CD4-positive, CD25-positive, alpha-beta regulatory T cell (primary cell): ENCODE measurements around the gene TMCC1. TPM values are rescaled to one million over a fixed set of nuclear protein-coding genes. Genes with fewer than 3 reads are reported as not detected.
A peak's percentile ranks its signal among the peaks of the same experiment; 100 is the strongest.

Experiments
- ATAC-seq, 2 donors: fragments of 150-1000 bp; cut with Tn5 transposase; one replicate each; pipeline ENCODE4 v1.10.0; 2021; ENCODE audit warnings: low read depth in 2 of 2, moderate number of reproducible peaks in 2 of 2, moderate library complexity in 1 of 2
- DNase-seq, 3 donors: peaks; one replicate each; pipeline versions ENCODE4 v3.0.0 to v3.0.0-alpha.2; 2012 to 2022; ENCODE audit warnings: mixed read lengths in 1 of 3
- H3K27ac ChIP-seq: one replicate; pipeline ENCODE4 v1.7.0; 2013; ENCODE audit warnings: mild to moderate bottlenecking, low read length; ENCODE audit not compliant: insufficient read depth, poor library complexity, severe bottlenecking
- H3K27me3 ChIP-seq: one replicate; pipeline ENCODE4 v1.7.0; 2013; ENCODE audit warnings: low read length; ENCODE audit not compliant: control insufficient read depth, insufficient read depth
- H3K36me3 ChIP-seq: one replicate; pipeline ENCODE4 v1.7.0; 2013; ENCODE audit warnings: mild to moderate bottlenecking, low read length, moderate library complexity; ENCODE audit not compliant: control insufficient read depth, insufficient read depth
- H3K4me1 ChIP-seq: 2 replicates; pipeline ENCODE4 v1.7.0; 2013; ENCODE audit warnings: mild to moderate bottlenecking, low read length; ENCODE audit not compliant: insufficient read depth, control insufficient read depth, poor library complexity, severe bottlenecking
- H3K4me3 ChIP-seq: one replicate; pipeline ENCODE4 v1.7.0; 2013; ENCODE audit warnings: low read depth, mild to moderate bottlenecking, low read length, moderate library complexity
- H3K9me3 ChIP-seq, 2 experiments: 1 replicate in 1 of 2; 2 replicates in 1 of 2; pipeline ENCODE4 v1.7.0; 2013; ENCODE audit warnings: low read length in 2 of 2, mild to moderate bottlenecking in 1 of 2, moderate library complexity in 1 of 2; ENCODE audit not compliant: control insufficient read depth in 2 of 2
- H3K27ac Mint-ChIP-seq, 3 donors: one replicate each; pipeline ENCODE4 v1.8.0; 2020 to 2022; ENCODE audit warnings: mild to moderate bottlenecking in 3 of 3, mixed read lengths in 3 of 3, moderate library complexity in 2 of 3
- H3K27me3 Mint-ChIP-seq: one replicate; pipeline ENCODE4 v1.8.0; 2022; ENCODE audit warnings: mild to moderate bottlenecking, mixed read lengths
- H3K36me3 Mint-ChIP-seq: one replicate; pipeline ENCODE4 v1.8.0; 2020; ENCODE audit warnings: mixed read lengths
- H3K4me1 Mint-ChIP-seq, 4 donors: one replicate each; pipeline ENCODE4 v1.8.0; 2020 to 2022; ENCODE audit warnings: mixed read lengths in 4 of 4, mild to moderate bottlenecking in 1 of 4
- H3K4me3 Mint-ChIP-seq, 4 donors: one replicate each; pipeline ENCODE4 v1.8.0; 2020 to 2022; ENCODE audit warnings: mild to moderate bottlenecking in 4 of 4, mixed read lengths in 4 of 4, moderate library complexity in 3 of 4
- H3K9me3 Mint-ChIP-seq, 7 donors: one replicate each; pipeline ENCODE4 v1.8.0; 2020 to 2022; ENCODE audit warnings: mixed read lengths in 7 of 7, mild to moderate bottlenecking in 3 of 7, moderate library complexity in 2 of 7
- polyA plus RNA-seq, 4 donors: library from polyadenylated mRNA; unstranded; fragments of 300-500 nt; fragmentation: Illumina TruSeq; gene quantifications; one replicate each; pipeline ENCODE4 v1.2.3, GENCODE V29; 2021
- total RNA-seq: library from RNA; stranded (reverse); gene quantifications from one replicate; pipeline ENCODE4 v1.2.3, GENCODE V29; 2022

The TMCC1 gene
- total and polyA plus RNA-seq, 5 donors from 2014 or later: 5.2 to 29.2 (median 6.2) TPM

- Histone ChIP-seq H3K36me3 (no peaks in the 10 kb centered on the region), H3K27ac (no peak overlapping the region), H3K27me3 (no peaks in the 10 kb centered on the region), H3K4me3 (no peak overlapping the region), H3K4me1 (no peaks in the 10 kb centered on the region), H3K9me3 (no peaks in the 10 kb centered on the region)
- Mint-ChIP-seq H3K4me3 (no peak overlapping the region), H3K4me1 (peaks cover 12 to 19% (median 16%) of the 10 kb centered on the region in 4 donors), H3K27ac (no peak overlapping the region), H3K36me3 (peaks cover 7% of the 10 kb centered on the region), H3K27me3 (no peaks in the 10 kb centered on the region), H3K9me3 (no peaks in the 10 kb centered on the region)
- DNase-seq: no peak
- ATAC-seq: no peak
These were observed 122.9 kb downstream of the TMCC1 start for GRCh38 chr3:129770604-129771003.

GRCh38 chr3:129769616-129770015 is 123.9 kb downstream of the TMCC1 start:
- H3K27ac Mint-ChIP-seq: no peak overlapping the region
- no peaks in the 10 kb centered on the region for H3K27me3 Mint-ChIP-seq
- Histone ChIP-seq H3K27ac (no peak overlapping the region), H3K4me3 (no peak overlapping the region), H3K4me1 (no peaks in the 10 kb centered on the region), H3K36me3 (no peaks in the 10 kb centered on the region), H3K27me3 (no peaks in the 10 kb centered on the region), H3K9me3 (no peaks in the 10 kb centered on the region)
- peaks cover 12 to 18% (median 13%) of the 10 kb centered on the region in 4 donors for H3K4me1 Mint-ChIP-seq
- ATAC-seq (no peak), DNase-seq (no peak)
- no peaks in the 10 kb centered on the region for H3K9me3 Mint-ChIP-seq
- H3K4me3 Mint-ChIP-seq: no peak overlapping the region
- peaks cover 4% of the 10 kb centered on the region for H3K36me3 Mint-ChIP-seq

- Mint-ChIP-seq H3K9me3 (no peaks in the 10 kb centered on the region), H3K27ac (no peak overlapping the region), H3K4me3 (no peak overlapping the region), H3K27me3 (no peaks in the 10 kb centered on the region), H3K4me1 (peaks cover 8 to 18% (median 13%) of the 10 kb centered on the region in 4 donors), H3K36me3 (no peaks in the 10 kb centered on the region)
- Histone ChIP-seq H3K4me3 (no peak overlapping the region), H3K9me3 (no peaks in the 10 kb centered on the region), H3K27me3 (no peaks in the 10 kb centered on the region), H3K27ac (no peak overlapping the region), H3K36me3 (no peaks in the 10 kb centered on the region), H3K4me1 (no peaks in the 10 kb centered on the region)
- DNase-seq (no peak), ATAC-seq (no peak)
These were observed 124.8 kb downstream of the TMCC1 start for GRCh38 chr3:129768728-129769127.

DNA sequence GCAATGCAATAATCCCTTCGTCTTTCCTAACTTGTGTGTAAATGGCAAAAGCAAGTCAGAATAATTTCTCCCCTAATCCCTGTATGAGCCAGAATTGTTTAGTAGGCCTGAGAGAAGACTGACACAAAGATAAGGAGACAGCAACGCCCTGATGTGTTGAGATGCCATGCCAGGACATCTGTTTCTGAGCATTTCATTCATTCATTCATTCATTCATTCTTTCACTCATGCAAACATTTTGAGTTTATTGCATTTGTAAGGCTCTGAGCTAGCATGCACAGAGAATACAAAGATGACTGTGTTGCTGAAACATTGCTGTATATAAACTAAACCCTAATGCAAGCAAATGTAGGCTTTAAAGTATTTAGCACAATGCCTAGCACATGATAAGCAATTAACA is 127.4 kb downstream of the TMCC1 start:
- ATAC-seq: no peak
- H3K9me3 ChIP-seq: no peaks in the 10 kb centered on the region

DNA sequence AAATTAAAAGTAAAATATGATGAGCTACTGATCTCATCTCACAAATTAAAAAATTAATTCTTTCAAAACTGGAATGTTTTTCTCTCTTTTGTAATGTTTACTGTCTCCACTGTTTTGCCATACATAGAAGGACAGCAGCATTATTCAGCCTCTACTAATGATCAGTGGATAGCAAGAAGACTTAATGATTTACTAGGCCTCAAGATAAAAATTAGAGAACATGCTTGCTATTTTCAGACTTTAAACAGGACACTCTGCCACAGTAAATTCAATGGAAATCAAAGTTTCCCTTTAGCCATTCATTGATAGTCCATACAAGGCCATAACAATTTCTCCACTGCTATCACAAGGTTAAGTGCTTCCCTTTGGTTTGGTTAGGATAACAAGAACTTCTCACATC is 129.4 kb downstream of the TMCC1 start:
- DNase-seq: no peak

More for the DNA sequence above, 127.4 kb downstream of the TMCC1 start:
- peaks cover 6% of the 10 kb centered on the region for H3K36me3 Mint-ChIP-seq
- H3K4me1 Mint-ChIP-seq: peaks cover 6 to 12% (median 8%) of the 10 kb centered on the region in 4 donors
- Histone ChIP-seq H3K4me3 (no peak overlapping the region), H3K4me1 (no peaks in the 10 kb centered on the region), H3K27ac (no peak overlapping the region), H3K27me3 (no peaks in the 10 kb centered on the region), H3K36me3 (no peaks in the 10 kb centered on the region)
- H3K27me3 Mint-ChIP-seq: no peaks in the 10 kb centered on the region
- H3K4me3 Mint-ChIP-seq: no peak overlapping the region
- no peaks in the 10 kb centered on the region for H3K9me3 Mint-ChIP-seq
- no peak for DNase-seq
- H3K27ac Mint-ChIP-seq: no peak overlapping the region

DNA sequence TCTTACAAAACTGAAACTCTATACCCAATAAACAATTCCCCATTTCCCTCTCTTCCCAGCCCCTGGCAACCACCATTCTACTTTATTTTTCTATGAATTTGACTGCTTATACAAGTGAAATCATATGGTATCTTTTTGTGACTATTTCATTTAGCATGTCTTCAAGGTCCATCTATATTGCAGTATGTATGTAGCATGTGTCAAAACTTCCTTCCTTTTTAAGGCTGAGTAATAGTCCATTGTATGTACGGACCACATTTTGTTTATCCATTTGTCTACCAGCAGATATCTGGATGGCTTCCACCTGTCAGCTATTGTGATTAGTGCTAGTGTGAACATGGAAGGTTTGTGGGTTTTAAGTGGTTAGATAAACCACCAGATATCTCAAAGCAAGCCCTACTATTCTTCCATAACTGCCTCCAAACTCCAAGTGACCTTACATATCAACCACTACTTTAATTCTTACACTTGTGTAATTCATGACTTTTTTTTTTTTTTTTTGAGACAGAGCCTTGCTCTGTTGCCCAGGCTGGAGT is 134.7 kb downstream of the TMCC1 start:
- H3K27me3 ChIP-seq: no peaks in the 10 kb centered on the region
- no peak overlapping the region for H3K27ac ChIP-seq
- no peak for ATAC-seq
- Mint-ChIP-seq H3K4me1 (peaks cover 3 to 8% (median 7%) of the 10 kb centered on the region in 4 donors), H3K9me3 (peaks cover 0 to 5% (median 2%) of the 10 kb centered on the region in 7 donors), H3K27ac (no peak overlapping the region), H3K36me3 (peaks cover 22% of the 10 kb centered on the region), H3K27me3 (no peaks in the 10 kb centered on the region), H3K4me3 (no peak overlapping the region)
- DNase-seq: no peak
- no peaks in the 10 kb centered on the region for H3K9me3 ChIP-seq
- H3K4me1 ChIP-seq: no peaks in the 10 kb centered on the region
- no peak overlapping the region for H3K4me3 ChIP-seq
- H3K36me3 ChIP-seq: no peaks in the 10 kb centered on the region

More for the DNA sequence above, 129.4 kb downstream of the TMCC1 start:
- H3K27ac ChIP-seq: no peak overlapping the region
- no peaks in the 10 kb centered on the region for H3K9me3 ChIP-seq
- no peak for ATAC-seq
- peaks cover 6 to 12% (median 6%) of the 10 kb centered on the region in 4 donors for H3K4me1 Mint-ChIP-seq
- H3K4me3 Mint-ChIP-seq: no peak overlapping the region
- no peak overlapping the region for H3K27ac Mint-ChIP-seq
- no peaks in the 10 kb centered on the region for H3K27me3 Mint-ChIP-seq
- no peak overlapping the region for H3K4me3 ChIP-seq
- H3K9me3 Mint-ChIP-seq: no peaks in the 10 kb centered on the region
- H3K4me1 ChIP-seq: no peaks in the 10 kb centered on the region
- H3K27me3 ChIP-seq: no peaks in the 10 kb centered on the region
- no peaks in the 10 kb centered on the region for H3K36me3 ChIP-seq
- peaks cover 6% of the 10 kb centered on the region for H3K36me3 Mint-ChIP-seq

- no peak overlapping the region for H3K4me3 ChIP-seq
- Mint-ChIP-seq H3K27ac (no peak overlapping the region), H3K4me1 (peaks cover 3 to 11% (median 7%) of the 10 kb centered on the region in 4 donors), H3K27me3 (no peaks in the 10 kb centered on the region), H3K36me3 (peaks cover 26% of the 10 kb centered on the region), H3K4me3 (no peak overlapping the region), H3K9me3 (peaks cover 0 to 7% (median 3%) of the 10 kb centered on the region in 7 donors)
- H3K27ac ChIP-seq: no peak overlapping the region
- no peak for DNase-seq
- ATAC-seq: no peak
- peaks cover 1% of the 10 kb centered on the region for H3K36me3 ChIP-seq
- H3K4me1 ChIP-seq: no peaks in the 10 kb centered on the region
- H3K9me3 ChIP-seq: peaks cover 0 to 3% of the 10 kb centered on the region in 2 experiments
- H3K27me3 ChIP-seq: no peaks in the 10 kb centered on the region
These were observed 135.2 kb downstream of the TMCC1 start for GRCh38 chr3:129758306-129758705.

- Mint-ChIP-seq H3K27me3 (no peaks in the 10 kb centered on the region), H3K4me3 (peak overlapping the region in 1 of 4 donors; percentile 72)
- H3K4me3 ChIP-seq: no peak overlapping the region
These were observed 136.6 kb downstream of the TMCC1 start for GRCh38 chr3:129756871-129757270.

More at GRCh38 chr3:129756871-129757270, 136.6 kb downstream of the TMCC1 start:
- Mint-ChIP-seq H3K36me3 (peaks cover 31% of the 10 kb centered on the region), H3K27ac (peak overlapping the region in 1 of 3 donors; percentile 90), H3K9me3 (peaks cover 4 to 13% (median 7%) of the 10 kb centered on the region in 7 donors), H3K4me1 (peaks cover 3 to 12% (median 10%) of the 10 kb centered on the region in 4 donors)
- DNase-seq (no peak), ATAC-seq (no peak)
- peaks cover 7 to 8% of the 10 kb centered on the region in 2 experiments for H3K9me3 ChIP-seq
- no peak overlapping the region for H3K27ac ChIP-seq
- no peaks in the 10 kb centered on the region for H3K27me3 ChIP-seq
- peaks cover 2% of the 10 kb centered on the region for H3K36me3 ChIP-seq
- H3K4me1 ChIP-seq: no peaks in the 10 kb centered on the region
